Right lobe of liver (tissue), 6 donors: ENCODE data around the gene SLC37A1. TPM values are rescaled to one million over a fixed set of nuclear protein-coding genes. Genes with fewer than 3 reads are reported as not detected.
"Not testable (repeated sequence)": the region's sequence is repeated elsewhere in the genome, so short reads cannot be mapped to it uniquely, and the experiment has no call there.

Experiments
- ATAC-seq, 4 donors: fragments of 200-7000 bp; cut with Tn5 transposase; one replicate each; pipeline ENCODE4 v1.9.1; 2020; ENCODE audit warnings: mild to moderate bottlenecking in 4 of 4, moderate library complexity in 4 of 4
- DNase-seq, 3 donors: peaks; one replicate each; pipeline ENCODE4 v3.0.0-alpha.2; 2020
- H3K27ac ChIP-seq, 3 donors: fragments of 200-600 bp; one replicate each; pipeline ENCODE4 v1.8.0; 2022
- H3K27me3 ChIP-seq, 2 donors: fragments of 200-600 bp; one replicate each; pipeline ENCODE4 v1.8.0; 2022
- H3K36me3 ChIP-seq, 4 donors: fragments of 200-600 bp; sonication (generic) in 1 of 4; one replicate each; pipeline versions ENCODE4 v1.5.1 to v1.8.0; 2017 to 2022; ENCODE audit warnings: control low read depth in 1 of 4
- H3K4me1 ChIP-seq, 4 donors: fragments of 200-600 bp; sonication (generic) in 1 of 4; one replicate each; pipeline versions ENCODE4 v1.5.1 to v1.8.0; 2017 to 2022; ENCODE audit warnings: control low read depth in 1 of 4
- H3K4me3 ChIP-seq, 3 donors: fragments of 200-600 bp; one replicate each; pipeline ENCODE4 v1.8.0; 2022
- H3K9me3 ChIP-seq, 4 donors: fragments of 200-600 bp; sonication (generic) in 1 of 4; one replicate each; pipeline versions ENCODE4 v1.5.1 to v1.8.0; 2017 to 2022; ENCODE audit warnings: control low read depth in 1 of 4
- CTCF ChIP-seq, 4 donors: fragments of 200-600 bp in 3 of 4; fragments of 450-650 bp in 1 of 4; IDR thresholded peaks; one replicate each; pipeline versions ENCODE4 v1.5.1 to v1.8.0; 2016 to 2022; ENCODE audit warnings: antibody characterized with exemption in 4 of 4, mild to moderate bottlenecking in 2 of 4
- POLR2A ChIP-seq: fragments of 450-650 bp; IDR thresholded peaks from one replicate; pipeline ENCODE4 v1.6.1; 2017; ENCODE audit warnings: antibody characterized with exemption, mild to moderate bottlenecking
- WGBS: methylation state at CpG from one replicate; pipeline ENCODE4 v1.1.6; 2018; ENCODE audit warnings: low coverage, low lambda C conversion rate; ENCODE audit not compliant: insufficient coverage; ENCODE audit errors: missing lambda C conversion rate; 5-methylcytosine and 5-hydroxymethylcytosine counted together
- intact Hi-C, 2 donors: fragments of 100-400 bp; cut with DNase I; formaldehyde crosslinking; loops; one replicate each; pipeline versions ENCODE4 v1.11.2 to v1.14.1; 2022
- total RNA-seq, 6 experiments: library from RNA; depleted of rRNA in 2 of 6; stranded (reverse); fragments of >200 nt in 2 of 6; fragmentation: NEBNext Ultra II Directional in 3 of 6; extraction: Animal tissue kit (Norgen Biotek cat#: 25700) in 3 of 6; gene quantifications; one replicate each; pipeline versions ENCODE4 v1.1.0 to v1.2.4, GENCODE V29; 2016 to 2023
- donor health status: DM: no; HTN: yes; CAD: no.
- donor health status: DM: no; HTN: no; CAD: no.
- donor health status: DM: no; HTN: no; CAD: no.
- donor health status: DM: no; HTN: yes; CAD: no.
- donor health status: DM: no; HTN: yes; CAD: no.

The SLC37A1 gene
- total RNA-seq, 6 experiments from 2014 or later: 2.5 to 10.8 (median 6.2) TPM

DNA sequence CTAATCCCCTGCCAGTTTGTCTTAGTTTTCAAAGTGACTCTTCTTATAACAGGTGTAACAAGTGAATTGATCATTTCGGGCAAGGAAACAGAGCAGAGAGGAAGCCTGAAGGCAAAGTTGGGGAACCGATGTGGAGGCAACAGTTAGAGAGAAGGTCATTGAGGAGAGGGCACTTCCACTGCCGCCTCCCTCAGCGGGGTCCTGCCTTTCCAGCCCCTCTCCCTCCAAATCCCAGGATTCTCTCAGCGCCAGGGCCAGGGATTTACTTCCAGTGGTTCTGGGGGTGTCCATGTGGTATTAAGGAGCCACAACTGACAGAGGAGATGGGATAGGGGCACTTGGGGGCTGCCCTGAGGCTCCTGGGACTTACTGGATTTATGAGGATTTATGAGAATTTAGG lies 100.1 kb downstream of the SLC37A1 start:
- TF ChIP-seq POLR2A: no peak
- TF ChIP-seq CTCF (IDR thresholded peaks at IDR 0.05): no peak

DNA sequence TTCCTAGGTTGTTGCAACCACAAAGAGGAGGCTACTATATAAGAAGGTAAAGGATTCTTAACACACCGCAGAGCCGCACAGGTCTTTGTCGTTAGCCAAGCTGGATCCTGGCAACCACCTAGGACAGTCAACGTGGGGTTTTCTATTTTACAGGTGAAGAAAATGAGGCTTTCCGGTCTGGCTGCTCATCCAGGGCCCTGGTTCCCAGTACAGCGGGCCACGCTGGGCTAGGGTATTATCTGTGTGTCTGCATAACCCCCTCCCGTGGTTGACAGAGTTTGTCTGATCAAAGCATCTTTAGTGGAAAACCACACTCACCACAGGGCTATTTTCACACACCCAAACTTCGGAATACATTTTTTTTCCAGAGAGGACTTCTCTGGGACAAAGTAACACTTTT lies 100.7 kb downstream of the SLC37A1 start:
- Histone ChIP-seq H3K9me3 (no peaks in the 10 kb centered on the region), H3K4me3 (no peak overlapping the region), H3K4me1 (peaks cover 0 to 5% (median 2%) of the 10 kb centered on the region in 4 donors), H3K27me3 (no peaks in the 10 kb centered on the region), H3K27ac (peak overlapping the region in 1 of 3 donors; percentile 54), H3K36me3 (no peaks in the 10 kb centered on the region)
- TF ChIP-seq CTCF (IDR thresholded peaks at IDR 0.05): no peak
- TF ChIP-seq POLR2A: no peak
- no peak for DNase-seq
- no peak for ATAC-seq
- intact Hi-C loops: no loop called here
- 65% methylated on average over 7 of the region's 9 CpGs for WGBS

More for the DNA sequence above, 100.1 kb downstream of the SLC37A1 start:
- Histone ChIP-seq H3K4me1 (peaks cover 0 to 5% (median 2%) of the 10 kb centered on the region in 4 donors), H3K27ac (no peak overlapping the region), H3K4me3 (no peak overlapping the region), H3K27me3 (no peaks in the 10 kb centered on the region), H3K36me3 (no peaks in the 10 kb centered on the region), H3K9me3 (no peaks in the 10 kb centered on the region)
- 91% methylated on average over 5 of the region's 5 CpGs for WGBS
- DNase-seq (no peak), ATAC-seq (no peak)
- intact Hi-C loops: no loop called here

GRCh38 chr21:42614811-42615351 lies 101.2 kb downstream of the SLC37A1 start:
- Histone ChIP-seq H3K27ac (peak overlapping the region in 1 of 3 donors; percentile 54), H3K9me3 (no peaks in the 10 kb centered on the region), H3K4me3 (no peak overlapping the region), H3K27me3 (no peaks in the 10 kb centered on the region), H3K4me1 (peaks cover 0 to 5% (median 2%) of the 10 kb centered on the region in 4 donors), H3K36me3 (no peaks in the 10 kb centered on the region)
- ATAC-seq (peak; percentile 93 to 98 (median 96)), DNase-seq (peak; percentile 54 to 76 (median 69))
- peak; percentile 14 for TF ChIP-seq POLR2A
- TF ChIP-seq CTCF (IDR thresholded peaks at IDR 0.05): no peak
- WGBS: 20% methylated on average over 8 of the region's 14 CpGs
- intact Hi-C loops: no loop called here

DNA sequence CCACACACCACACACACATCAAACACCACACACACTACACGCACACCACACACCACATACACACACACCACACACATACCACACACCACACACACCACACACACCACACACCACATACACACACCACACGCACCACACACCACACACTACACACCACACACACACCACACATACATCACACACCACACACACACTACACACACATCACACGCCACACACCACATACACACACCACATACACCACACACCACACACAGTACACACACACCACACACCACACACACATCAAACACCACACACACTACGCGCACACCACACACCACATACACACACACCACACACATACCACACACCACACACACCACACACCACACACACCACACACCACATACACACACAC lies 101.7 kb downstream of the SLC37A1 start:
- 83% methylated on average over 1 of the region's 5 CpGs for WGBS
- H3K27ac ChIP-seq, H3K4me1 ChIP-seq: not testable (repeated sequence)

GRCh38 chr21:42615924-42616323 lies 102.3 kb downstream of the SLC37A1 start:
- Histone ChIP-seq H3K9me3 (no peaks in the 10 kb centered on the region), H3K27ac (no peak overlapping the region), H3K4me3 (no peak overlapping the region), H3K36me3 (no peaks in the 10 kb centered on the region), H3K27me3 (no peaks in the 10 kb centered on the region), H3K4me1 (peaks cover 0 to 5% (median 2%) of the 10 kb centered on the region in 4 donors)
- ATAC-seq (no peak), DNase-seq (no peak)
- TF ChIP-seq CTCF (IDR thresholded peaks at IDR 0.05) (no peak), POLR2A (no peak)
- WGBS: 56% methylated on average over 3 of the region's 3 CpGs
- intact Hi-C loops: no loop called here

More for the DNA sequence above, 101.7 kb downstream of the SLC37A1 start:
- H3K27me3 ChIP-seq, DNase-seq, intact Hi-C loops, ATAC-seq, H3K36me3 ChIP-seq, H3K4me3 ChIP-seq, H3K9me3 ChIP-seq: not testable (repeated sequence)
